CD14-positive monocyte (primary cell): ENCODE data around the gene TMEM185B. TPM values are rescaled to one million over a fixed set of nuclear protein-coding genes. Genes with fewer than 3 reads are reported as not detected.

ENCODE experiments used
- DNase-seq, 3 donors: peaks; one replicate each; pipeline ENCODE4 v3.0.0-alpha.2; 2011 to 2022
- H2AFZ ChIP-seq: 2 replicates; pipeline ENCODE4 v1.6.0; 2012; ENCODE audit warnings: mild to moderate bottlenecking, low read depth, low read length, inconsistent platforms; ENCODE audit not compliant: insufficient read depth, poor library complexity, severe bottlenecking
- H3K27ac ChIP-seq, 2 donors: 1 replicate in 1 of 2; 2 replicates in 1 of 2; pipeline ENCODE4 v1.5.1; 2012 to 2013; ENCODE audit warnings: low read length in 2 of 2, control low read depth in 1 of 2, inconsistent platforms in 1 of 2, low read depth in 1 of 2, mild to moderate bottlenecking in 1 of 2
- H3K27me3 ChIP-seq, 2 donors: one replicate each; pipeline versions ENCODE4 v1.6.0 to v1.6.1; 2011 to 2013; ENCODE audit warnings: low read length in 2 of 2; ENCODE audit not compliant: control insufficient read depth in 2 of 2, insufficient read depth in 2 of 2
- H3K36me3 ChIP-seq, 2 donors: replicated peaks in 1 of 2; 1 replicate in 1 of 2; 2 replicates in 1 of 2; pipeline versions ENCODE4 v1.5.1 to v1.6.1; 2012 to 2013; ENCODE audit warnings: low read length in 2 of 2, control low read depth in 1 of 2, inconsistent platforms in 1 of 2, mild to moderate bottlenecking in 1 of 2; ENCODE audit not compliant: insufficient read depth in 2 of 2, control insufficient read depth in 1 of 2
- H3K4me1 ChIP-seq, 2 donors: 1 replicate in 1 of 2; 2 replicates in 1 of 2; pipeline versions ENCODE4 v1.5.1 to v1.6.1; 2012 to 2013; ENCODE audit warnings: low read length in 2 of 2, control low read depth in 1 of 2, inconsistent platforms in 1 of 2, mild to moderate bottlenecking in 1 of 2, moderate library complexity in 1 of 2; ENCODE audit not compliant: insufficient read depth in 2 of 2, control insufficient read depth in 1 of 2
- H3K4me2 ChIP-seq: replicated peaks from 2 replicates; pipeline ENCODE3; 2012; ENCODE audit warnings: low read length, moderate library complexity, mild to moderate bottlenecking; ENCODE audit not compliant: poor library complexity, severe bottlenecking; ENCODE audit errors: extremely low read depth
- H3K4me3 ChIP-seq, 3 experiments: fragments of 200-600 bp in 1 of 3; sonication (generic) in 1 of 3; replicated peaks in 1 of 3; 1 replicate in 2 of 3; 2 replicates in 1 of 3; pipeline ENCODE4 v1.5.1; 2011 to 2013; ENCODE audit warnings: low read length in 3 of 3, mild to moderate bottlenecking in 3 of 3, control low read depth in 2 of 3, low read depth in 2 of 3, inconsistent platforms in 1 of 3, moderate library complexity in 1 of 3
- H3K79me2 ChIP-seq: 2 replicates; pipeline ENCODE4 v1.6.0; 2012; ENCODE audit warnings: mild to moderate bottlenecking, control low read depth, inconsistent platforms, low read length, moderate library complexity; ENCODE audit not compliant: insufficient read depth
- H3K9ac ChIP-seq: 2 replicates; pipeline ENCODE4 v1.6.0; 2017; ENCODE audit warnings: low read length, mild to moderate bottlenecking; ENCODE audit not compliant: insufficient read depth, poor library complexity, severe bottlenecking
- H3K9me3 ChIP-seq, 2 donors: replicated peaks in 1 of 2; 1 replicate in 1 of 2; 2 replicates in 1 of 2; pipeline versions ENCODE4 v1.5.1 to v1.6.1; 2012 to 2013; ENCODE audit warnings: low read length in 2 of 2, control low read depth in 1 of 2; ENCODE audit not compliant: control insufficient read depth in 1 of 2, insufficient read depth in 1 of 2
- H4K20me1 ChIP-seq: 2 replicates; pipeline ENCODE4 v1.6.0; 2012; ENCODE audit warnings: mild to moderate bottlenecking, low read length, control low read depth, moderate library complexity; ENCODE audit not compliant: insufficient read depth
- H3K27ac Mint-ChIP-seq, 7 donors: one replicate each; pipeline ENCODE4 v1.8.0; 2020; ENCODE audit warnings: mild to moderate bottlenecking in 7 of 7, mixed read lengths in 7 of 7, moderate library complexity in 6 of 7, inconsistent platforms in 2 of 7
- H3K27me3 Mint-ChIP-seq, 3 donors: one replicate each; pipeline ENCODE4 v1.8.0; 2021 to 2022; ENCODE audit warnings: low read depth in 3 of 3, mild to moderate bottlenecking in 3 of 3, mixed read lengths in 3 of 3, moderate library complexity in 3 of 3, inconsistent platforms in 1 of 3
- H3K36me3 Mint-ChIP-seq, 2 donors: one replicate each; pipeline ENCODE4 v1.8.0; 2020; ENCODE audit warnings: mixed read lengths in 2 of 2, inconsistent platforms in 1 of 2, mild to moderate bottlenecking in 1 of 2
- H3K4me1 Mint-ChIP-seq: one replicate; pipeline ENCODE4 v1.8.0; 2020; ENCODE audit warnings: mild to moderate bottlenecking, mixed read lengths
- H3K4me3 Mint-ChIP-seq, 2 donors: one replicate each; pipeline ENCODE4 v1.8.0; 2020; ENCODE audit warnings: mild to moderate bottlenecking in 2 of 2, mixed read lengths in 2 of 2, moderate library complexity in 1 of 2
- H3K9me3 Mint-ChIP-seq, 7 donors: one replicate each; pipeline ENCODE4 v1.8.0; 2020 to 2022; ENCODE audit warnings: mixed read lengths in 7 of 7, mild to moderate bottlenecking in 6 of 7, moderate library complexity in 6 of 7, inconsistent platforms in 2 of 7
- CTCF ChIP-seq: fragments of 200-600 bp; IDR thresholded peaks from one replicate; pipeline ENCODE4 v1.8.0; 2022; ENCODE audit warnings: antibody characterized with exemption, mild to moderate bottlenecking
- WGBS: methylation state at CpG from one replicate; pipeline ENCODE4 v1.1.5; 2013; ENCODE audit warnings: missing lambda C conversion rate; ENCODE audit not compliant: insufficient coverage; 5-methylcytosine and 5-hydroxymethylcytosine counted together
- intact Hi-C, 2 donors: fragments of 100-400 bp; cut with micrococcal nuclease; formaldehyde crosslinking; loops; one replicate each; pipeline versions ENCODE4 v1.15.0 to v1.15.1; 2023
- polyA plus RNA-seq, 3 donors: library from polyadenylated mRNA; depleted of rRNA in 1 of 3; unstranded in 2 of 3; stranded (reverse) in 1 of 3; fragments of 300-500 nt in 2 of 3; fragments of >200 nt in 1 of 3; fragmentation: Illumina TruSeq in 2 of 3; gene quantifications; 1 replicate in 2 of 3; 2 replicates in 1 of 3; pipeline ENCODE4 v1.2.3, GENCODE V29; 2012 to 2021

TMEM185B gene
- polyA plus RNA-seq, 3 donors = 9.7 to 20.4 (median 18.1) TPM

- Histone ChIP-seq H3K36me3 (peaks cover 0 to 2% of the 10 kb centered on the region in 2 donors), H3K4me3 (no peak overlapping the region), H3K4me2 (no peak overlapping the region), H3K79me2 (peaks cover 97% of the 10 kb centered on the region), H3K4me1 (peaks cover 24 to 42% of the 10 kb centered on the region in 2 donors), H4K20me1 (peaks cover 93% of the 10 kb centered on the region), H3K9ac (no peak overlapping the region), H3K9me3 (peaks cover 0 to 9% of the 10 kb centered on the region in 2 donors), H3K27me3 (no peaks in the 10 kb centered on the region), H2AFZ (no peak overlapping the region), H3K27ac (peak overlapping the region in 1 of 2 donors; percentile 48)
- Mint-ChIP-seq H3K4me1 (peaks cover 36% of the 10 kb centered on the region), H3K36me3 (peaks cover 17 to 30% of the 10 kb centered on the region in 2 donors), H3K27ac (peak overlapping the region in 4 of 7 donors; percentile 18 to 50 (median 28)), H3K27me3 (peaks cover 0 to 5% (median 0%) of the 10 kb centered on the region in 3 donors), H3K9me3 (peaks cover 5 to 12% (median 7%) of the 10 kb centered on the region in 7 donors), H3K4me3 (no peak overlapping the region)
- intact Hi-C loops = no loop called here
- DNase-seq = no peak
- WGBS = 82% methylated on average over 5 of the region's 10 CpGs
- TF ChIP-seq CTCF = no peak
Observed at GRCh38 chr2:120262761-120263428, 39.7 kb upstream of the TMEM185B start.

DNA sequence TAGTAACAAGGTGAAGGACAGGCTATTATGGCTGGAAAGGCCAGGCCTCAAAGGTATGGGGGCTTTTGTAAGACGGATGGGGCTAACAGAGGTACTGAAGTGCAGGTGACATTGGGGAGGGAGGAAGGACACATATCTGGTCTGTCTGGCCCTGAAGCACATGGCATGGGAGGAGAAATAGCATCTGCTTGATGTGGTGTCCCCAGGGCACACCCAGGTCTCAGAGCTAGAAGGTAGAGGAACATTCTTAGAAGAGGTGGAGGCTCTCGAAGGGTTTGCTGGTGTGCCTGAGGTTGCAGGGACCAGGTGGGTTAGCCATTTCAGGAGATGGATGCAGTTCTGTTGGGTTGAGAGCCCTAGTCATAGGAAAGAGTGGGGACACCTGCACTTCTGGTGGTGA lies 39.0 kb upstream of the TMEM185B start:
- DNase-seq = no peak
- no peak for TF ChIP-seq CTCF
- peak overlapping the region in 1 of 2 donors; percentile 48 for H3K27ac ChIP-seq
- peaks cover 93% of the 10 kb centered on the region for H4K20me1 ChIP-seq
- H3K36me3 ChIP-seq = no peaks in the 10 kb centered on the region
- no peak overlapping the region for H3K4me3 ChIP-seq
- WGBS = 73% methylated on average over 2 of the region's 2 CpGs
- no peak overlapping the region for H2AFZ ChIP-seq
- Mint-ChIP-seq H3K4me3 (no peak overlapping the region), H3K4me1 (peaks cover 42% of the 10 kb centered on the region), H3K9me3 (peaks cover 5 to 12% (median 7%) of the 10 kb centered on the region in 7 donors), H3K27me3 (peaks cover 0 to 3% (median 0%) of the 10 kb centered on the region in 3 donors), H3K36me3 (peaks cover 17 to 28% of the 10 kb centered on the region in 2 donors), H3K27ac (no peak overlapping the region)
- intact Hi-C loops = no loop called here
- H3K79me2 ChIP-seq = peaks cover 97% of the 10 kb centered on the region
- H3K27me3 ChIP-seq = no peaks in the 10 kb centered on the region
- H3K4me1 ChIP-seq = peaks cover 31 to 49% of the 10 kb centered on the region in 2 donors
- peaks cover 0 to 9% of the 10 kb centered on the region in 2 donors for H3K9me3 ChIP-seq
- no peak overlapping the region for H3K9ac ChIP-seq
- H3K4me2 ChIP-seq = no peak overlapping the region
